HUDEP-2 (cell line): Measurements from ENCODE around the gene FNDC10.

Source experiments
- DNase-seq, 76 experiments: peaks; one replicate each; lab custom pipeline; 2025; ENCODE audit not compliant: unreplicated experiment in 76 of 76; lab: John Stamatoyannopoulos, UW

Gene FNDC10

DNA sequence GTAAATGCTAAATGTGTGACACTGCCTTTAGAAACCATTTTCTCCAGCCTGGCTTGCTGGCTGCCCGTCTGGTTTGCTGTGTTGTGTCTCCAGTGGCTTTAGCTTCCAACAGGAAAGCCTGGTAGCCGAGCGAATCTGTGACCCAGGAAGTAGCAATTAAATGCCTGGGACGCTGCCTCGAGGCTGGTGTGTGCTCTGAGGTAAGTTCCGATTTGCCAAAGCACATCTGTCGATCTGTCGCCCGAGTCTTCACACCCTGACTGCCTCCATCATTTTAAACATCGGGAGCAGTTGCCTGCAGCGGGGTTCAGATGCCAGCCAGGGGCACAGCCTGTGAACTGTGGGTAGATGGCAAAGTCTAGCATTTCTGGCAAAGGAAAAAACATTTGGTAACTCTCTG lies 17.6 kb upstream of the FNDC10 start:
- no peak for DNase-seq

DNA sequence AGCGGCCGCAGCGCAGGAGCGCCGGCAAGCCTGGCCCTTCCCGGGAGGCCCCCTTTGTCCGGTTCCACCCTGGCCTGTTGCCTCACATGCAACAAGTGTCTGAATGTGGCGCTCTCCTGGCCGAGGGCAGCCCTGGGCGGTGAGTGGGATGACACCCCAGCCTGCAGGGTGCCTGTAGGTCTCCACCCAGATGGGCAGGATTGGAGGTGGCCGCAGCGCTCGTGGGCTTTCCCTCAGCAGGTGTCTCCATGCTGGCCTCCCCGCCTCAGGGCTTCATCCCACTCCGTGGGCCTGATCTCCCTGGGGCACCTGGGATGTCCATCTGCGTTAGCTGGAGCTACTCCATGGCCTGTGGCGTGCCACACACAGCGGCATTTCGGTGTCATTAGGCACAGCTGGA lies 16.9 kb upstream of the FNDC10 start:
- DNase-seq, result no peak

DNA sequence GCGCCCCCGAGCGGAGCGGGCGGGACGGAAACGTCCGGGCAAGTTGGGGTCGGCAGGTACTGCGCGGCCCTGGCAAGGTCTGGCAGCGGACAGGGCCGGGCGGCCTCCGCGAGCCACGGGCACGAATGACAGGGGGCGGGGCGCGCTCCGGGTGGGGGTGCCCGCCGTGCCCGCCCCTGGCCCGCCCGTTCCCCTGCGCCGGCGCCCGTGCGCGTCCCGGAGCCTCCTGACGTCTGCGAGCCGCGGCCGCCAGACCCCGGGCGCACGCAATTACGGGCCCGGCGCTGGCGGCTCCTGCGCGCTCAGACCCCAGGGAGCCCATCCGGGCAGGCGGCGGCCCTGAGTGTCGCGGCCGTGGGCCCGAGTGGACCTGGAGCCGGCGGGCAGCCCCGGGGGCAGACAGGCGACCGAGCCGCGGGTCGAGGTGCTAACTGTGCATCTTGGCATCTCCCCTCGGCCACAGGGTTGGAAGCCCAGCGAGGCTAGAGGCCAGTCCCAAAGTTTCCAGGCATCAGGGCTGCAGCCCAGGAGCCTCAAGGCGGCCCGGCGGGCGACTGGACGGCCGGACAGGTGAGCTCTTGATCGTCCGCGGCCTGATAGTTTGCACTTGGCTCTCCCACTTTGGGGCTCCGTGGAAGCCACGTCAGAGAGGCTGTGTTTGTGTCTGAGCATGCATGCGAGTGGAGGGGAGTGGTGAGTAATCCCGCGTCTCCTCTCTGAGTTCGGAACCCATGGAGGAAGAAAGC lies 16.3 kb upstream of the FNDC10 start:
- DNase-seq, result peak in 15 of 76 experiments; percentile 8 to 45 (median 19)

DNA sequence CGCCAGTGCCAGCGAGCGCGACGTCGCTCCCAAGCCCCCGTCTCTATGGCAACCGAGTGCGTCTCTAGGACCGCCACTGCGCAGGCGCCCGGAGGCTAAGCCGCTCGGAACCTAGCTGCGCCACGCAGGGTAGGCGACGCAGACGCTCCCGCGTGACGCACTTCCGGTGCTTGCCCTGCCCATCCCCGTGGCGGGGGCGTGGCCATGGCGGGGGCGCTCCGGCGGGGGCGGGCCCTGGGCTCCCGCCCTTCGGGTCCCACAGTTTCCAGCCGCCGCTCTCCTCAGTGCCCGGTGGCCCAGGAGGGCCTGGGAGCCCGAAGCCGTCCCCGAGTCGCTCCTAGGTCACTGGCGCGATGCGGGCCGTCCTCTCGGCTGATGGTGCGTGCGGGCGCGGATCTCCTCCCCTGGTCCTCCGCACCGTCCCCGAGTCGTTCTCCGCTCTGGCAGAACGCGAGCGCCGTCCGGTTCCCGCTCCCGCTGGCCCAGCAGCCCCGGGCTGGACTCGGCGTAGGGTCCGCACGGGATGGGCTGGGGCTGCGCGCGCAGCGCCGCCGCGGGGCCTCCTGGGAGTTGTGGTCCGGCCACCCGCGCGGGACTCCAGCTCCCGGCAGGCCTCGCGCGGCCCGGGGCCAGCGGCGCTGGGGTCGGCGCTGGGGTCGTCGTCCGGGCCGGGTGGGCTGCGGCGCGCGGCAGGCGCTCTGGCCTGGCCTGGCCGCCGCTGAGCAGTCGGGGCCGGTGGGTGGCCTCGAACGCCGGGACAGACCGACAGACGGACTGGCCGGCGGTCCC lies 15.5 kb upstream of the FNDC10 start, which contains the start of gene MIB2:
Gene MIB2, plus strand, starts transcription at position 245 of the 789 bp plus-strand sequence. CDS start 7,953 bp downstream, outside the sequence.
- peak in 75 of 76 experiments; percentile 24 to 98 (median 95) for DNase-seq

DNA sequence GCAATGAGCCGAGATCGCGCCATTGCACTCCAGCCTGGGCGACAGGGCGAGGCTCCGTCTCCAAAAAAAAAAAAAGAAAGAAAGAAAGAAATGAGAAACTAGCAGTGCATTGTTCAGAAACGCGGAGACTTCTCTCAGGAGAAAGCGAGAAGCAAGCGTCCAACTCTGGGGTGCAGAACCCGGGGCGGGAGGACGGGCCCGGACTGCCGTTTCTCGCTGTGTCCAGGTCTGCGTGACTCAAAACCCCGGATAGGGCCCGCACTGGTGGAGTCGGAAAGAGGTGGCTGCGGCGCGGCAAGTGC lies 15.0 kb upstream of the FNDC10 start:
- DNase-seq, result no peak

DNA sequence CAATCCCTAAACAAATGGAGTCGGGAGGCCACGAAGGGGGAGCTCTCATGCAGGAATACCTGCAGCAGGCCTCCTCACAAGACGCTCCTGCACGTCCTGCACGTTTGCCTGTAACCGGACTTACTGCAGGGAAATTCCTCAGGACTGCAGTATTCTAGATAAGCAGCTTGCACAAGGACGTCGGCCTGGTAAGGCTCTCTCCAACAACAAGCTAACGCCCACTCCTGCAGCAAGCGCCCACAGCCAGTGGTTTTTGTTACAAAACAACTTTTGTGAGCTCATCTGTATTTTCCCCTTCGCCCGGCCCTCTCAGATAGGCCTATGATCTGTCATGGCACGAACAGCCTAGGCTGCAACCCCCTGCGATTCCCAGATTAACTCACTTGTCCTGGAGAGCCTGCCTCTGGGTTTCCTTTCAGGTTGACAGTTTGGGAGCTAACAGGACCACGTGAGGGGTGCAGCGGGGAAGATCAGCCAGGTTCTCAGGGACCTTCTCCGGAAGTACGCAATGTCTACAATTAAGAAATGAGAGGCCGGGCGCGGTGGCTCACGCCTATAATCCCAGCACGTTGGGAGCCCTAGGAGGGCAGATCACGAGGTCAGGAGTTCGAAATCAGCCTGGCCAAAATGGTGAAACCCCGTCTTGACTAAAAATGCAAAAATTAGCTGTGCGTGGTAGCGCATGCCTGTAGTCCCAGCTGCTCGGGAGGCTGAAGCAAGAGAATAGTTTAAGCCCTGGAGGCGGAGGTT lies 14.4 kb upstream of the FNDC10 start:
- peak in 72 of 76 experiments; percentile 19 to 80 (median 56) for DNase-seq

DNA sequence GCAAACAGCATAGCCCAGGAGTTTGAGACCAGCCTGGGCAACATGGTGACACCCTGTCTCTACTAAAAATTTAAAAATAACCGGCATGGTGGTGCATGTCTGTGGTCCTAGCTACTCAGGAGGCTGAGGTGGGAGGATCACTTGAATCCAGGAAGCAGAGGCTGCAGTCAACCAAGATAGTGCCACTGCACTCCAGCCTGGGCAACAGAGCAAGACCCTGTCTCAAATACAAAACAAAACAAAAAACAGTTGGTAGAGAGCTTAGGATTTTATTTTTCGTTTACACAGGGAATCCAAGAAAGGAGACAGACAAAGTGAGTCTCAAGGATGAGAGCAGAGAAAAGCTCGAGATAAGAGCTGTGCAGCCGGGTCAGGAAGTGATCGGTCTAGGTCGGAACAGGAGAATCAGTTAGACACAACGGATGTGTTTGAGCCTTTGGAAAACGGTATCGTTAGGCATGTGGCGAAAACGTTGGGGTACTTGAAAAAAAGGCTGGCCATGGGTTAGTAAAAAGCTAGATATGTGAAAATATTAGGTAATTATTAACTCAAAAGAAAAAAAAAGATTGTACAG lies 13.7 kb upstream of the FNDC10 start:
- DNase-seq, result no peak

DNA sequence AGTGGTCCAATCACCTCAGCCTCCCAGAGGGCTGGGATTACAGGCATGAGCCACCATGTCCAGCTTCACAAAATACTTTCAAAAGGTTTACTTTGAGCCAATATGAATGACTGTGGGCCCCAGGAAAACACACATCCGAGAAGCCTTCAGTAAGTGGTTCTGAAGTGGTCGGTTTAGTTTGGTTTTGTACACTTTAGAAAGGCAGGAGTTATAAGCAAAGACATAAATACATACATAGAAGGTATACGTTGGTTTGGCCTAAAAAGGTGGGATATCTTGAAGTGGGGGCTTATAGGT lies 12.1 kb upstream of the FNDC10 start:
- no peak for DNase-seq

DNA sequence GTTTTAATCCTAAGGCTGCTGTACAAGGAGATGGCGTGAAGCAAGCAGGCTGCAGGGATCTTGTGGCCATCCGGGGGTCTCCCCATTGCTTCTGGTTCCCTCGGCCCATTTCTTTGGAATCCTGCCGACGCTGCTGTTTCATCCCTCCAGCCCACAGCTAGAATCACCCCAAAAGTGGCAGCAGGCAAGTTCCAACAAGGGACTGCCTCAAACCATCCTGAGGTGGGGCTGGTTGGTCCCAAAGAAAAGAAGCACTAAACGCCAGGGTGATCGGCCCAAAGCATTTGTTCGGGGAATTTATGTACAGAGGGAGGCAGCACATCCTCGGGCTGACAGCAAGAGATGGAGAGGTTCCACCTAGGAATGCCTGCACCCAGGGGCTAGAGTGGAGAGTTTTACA lies 10.9 kb upstream of the FNDC10 start:
- no peak for DNase-seq

DNA sequence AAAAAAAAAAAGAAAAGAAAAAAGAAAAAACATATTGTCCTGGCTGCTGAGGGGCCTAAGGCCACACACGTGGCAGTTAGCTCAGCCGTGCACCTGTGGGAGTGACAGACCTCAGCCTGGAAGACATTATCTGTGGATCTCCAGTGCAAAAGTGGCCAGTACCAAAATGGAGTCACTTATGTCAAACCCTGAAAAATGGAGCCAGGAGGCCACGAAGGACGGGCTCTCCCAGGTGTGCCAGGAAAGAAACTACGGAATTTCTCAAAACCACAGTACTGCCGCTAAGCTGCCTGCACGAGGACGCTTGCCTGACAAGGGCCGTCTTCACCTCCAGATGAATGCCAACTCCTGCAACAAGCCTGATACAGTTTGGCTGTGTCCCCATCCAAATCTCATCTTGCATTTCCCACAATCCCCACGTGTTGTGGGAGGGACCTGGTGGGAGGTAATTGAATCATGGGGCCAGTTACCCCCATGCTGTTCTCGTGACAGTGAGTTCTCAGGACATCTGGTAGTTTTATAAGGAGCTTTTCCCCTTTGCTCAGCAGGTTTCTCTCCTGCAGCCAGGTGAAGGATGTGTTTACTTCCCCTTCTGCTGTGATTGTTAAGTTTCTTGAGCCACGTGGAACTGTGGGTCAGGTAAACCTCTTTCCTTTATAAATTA lies 10.0 kb upstream of the FNDC10 start:
- DNase-seq, result no peak

DNA sequence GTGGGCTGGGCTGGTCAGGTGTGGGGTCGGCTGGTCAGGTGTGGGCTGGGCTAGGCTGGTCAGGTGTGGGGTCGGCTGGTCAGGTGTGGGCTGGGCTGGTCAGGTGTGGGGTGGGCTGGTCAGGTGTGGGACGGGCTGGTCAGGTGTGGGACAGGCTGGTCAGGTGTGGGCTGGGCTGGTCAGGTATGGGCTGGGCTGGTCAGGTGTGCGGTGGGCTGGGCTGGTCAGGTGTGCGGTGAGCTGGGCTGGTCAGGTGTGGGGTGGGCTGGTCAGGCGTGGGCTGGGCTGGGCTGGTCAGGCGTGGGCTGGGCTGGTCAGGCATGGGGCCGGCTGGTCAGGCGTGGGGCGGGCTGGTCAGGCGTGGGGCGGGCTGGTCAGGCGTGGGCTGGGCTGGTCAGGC lies 6.3 kb upstream of the FNDC10 start:
- no peak for DNase-seq

DNA sequence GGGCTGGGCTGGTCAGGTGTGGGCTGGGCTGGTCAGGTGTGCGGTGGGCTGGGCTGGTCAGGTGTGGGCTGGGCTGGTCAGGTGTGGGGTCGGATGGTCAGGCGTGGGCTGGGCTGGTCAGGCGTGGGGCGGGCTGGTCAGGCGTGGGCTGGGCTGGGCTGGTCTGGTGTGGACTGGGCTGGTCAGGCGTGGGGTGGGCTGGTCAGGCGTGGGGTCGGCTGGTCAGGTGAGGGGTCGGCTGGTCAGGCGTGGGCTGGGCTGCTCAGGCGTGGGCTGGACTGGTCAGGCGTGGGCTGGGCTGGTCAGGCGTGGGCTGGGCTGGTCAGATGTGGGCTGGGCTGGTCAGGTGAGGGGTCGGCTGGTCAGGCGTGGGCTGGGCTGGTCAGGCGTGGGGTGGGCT lies 5.8 kb upstream of the FNDC10 start:
- no peak for DNase-seq

DNA sequence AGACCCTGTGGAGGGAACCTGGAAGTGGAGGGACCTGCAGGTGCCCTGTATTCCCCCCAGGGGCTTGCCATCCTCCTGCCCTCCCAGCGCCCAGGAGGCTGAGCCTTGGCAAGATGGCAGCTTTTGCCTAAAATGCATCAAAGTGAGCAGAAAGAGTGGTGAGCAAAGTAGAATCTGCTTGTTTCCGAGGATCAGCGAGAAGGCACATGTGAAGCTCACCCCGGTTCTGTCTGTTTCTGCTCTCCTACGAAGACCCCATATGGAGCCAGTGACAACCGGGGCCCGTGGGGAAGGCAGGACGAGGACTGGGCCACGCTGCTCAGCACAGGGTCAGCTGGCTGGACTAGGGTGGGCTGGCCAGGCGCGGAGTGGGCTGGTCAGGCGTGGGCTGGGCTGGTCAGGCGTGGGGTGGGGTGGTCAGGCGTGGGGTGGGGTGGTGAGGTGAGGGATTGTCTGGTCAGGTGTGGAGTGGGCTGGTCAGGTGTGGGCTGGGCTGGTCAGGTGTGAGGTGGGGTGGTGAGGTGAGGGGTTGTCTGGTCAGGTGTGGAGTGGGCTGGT lies 5.2 kb upstream of the FNDC10 start:
- DNase-seq, result no peak

DNA sequence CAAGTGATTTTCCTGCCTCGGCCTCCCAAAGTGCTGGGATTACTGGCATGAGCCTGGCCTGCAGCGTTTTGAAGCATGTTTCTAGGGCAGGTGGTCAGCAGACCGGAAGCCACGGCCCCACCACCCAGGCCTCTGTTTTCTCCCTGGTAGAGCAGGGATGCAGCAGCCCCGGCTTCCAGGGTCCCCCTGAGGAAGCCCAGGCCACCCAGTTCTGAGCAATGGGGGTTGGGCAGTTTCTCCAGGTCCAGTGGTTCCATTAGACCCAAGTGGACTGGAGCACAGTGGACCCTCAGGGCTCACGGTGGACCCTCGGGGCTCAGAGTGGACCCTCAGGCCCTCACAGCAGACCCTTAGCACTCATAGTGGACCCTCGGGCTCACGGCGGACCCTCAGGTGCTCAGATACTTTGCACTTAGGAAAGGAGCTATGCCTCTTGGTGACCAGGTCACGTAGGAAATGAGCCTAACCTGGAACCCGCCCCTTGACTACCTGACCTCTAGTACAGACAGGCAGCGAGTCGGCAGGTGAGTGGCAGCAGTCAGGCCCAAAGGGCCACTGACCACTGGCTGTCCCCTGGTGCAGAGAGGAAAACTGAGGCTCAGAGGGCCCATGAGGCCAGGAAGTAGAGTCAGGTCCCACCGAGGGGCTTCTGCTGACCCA lies 4.6 kb upstream of the FNDC10 start:
- DNase-seq, result no peak

DNA sequence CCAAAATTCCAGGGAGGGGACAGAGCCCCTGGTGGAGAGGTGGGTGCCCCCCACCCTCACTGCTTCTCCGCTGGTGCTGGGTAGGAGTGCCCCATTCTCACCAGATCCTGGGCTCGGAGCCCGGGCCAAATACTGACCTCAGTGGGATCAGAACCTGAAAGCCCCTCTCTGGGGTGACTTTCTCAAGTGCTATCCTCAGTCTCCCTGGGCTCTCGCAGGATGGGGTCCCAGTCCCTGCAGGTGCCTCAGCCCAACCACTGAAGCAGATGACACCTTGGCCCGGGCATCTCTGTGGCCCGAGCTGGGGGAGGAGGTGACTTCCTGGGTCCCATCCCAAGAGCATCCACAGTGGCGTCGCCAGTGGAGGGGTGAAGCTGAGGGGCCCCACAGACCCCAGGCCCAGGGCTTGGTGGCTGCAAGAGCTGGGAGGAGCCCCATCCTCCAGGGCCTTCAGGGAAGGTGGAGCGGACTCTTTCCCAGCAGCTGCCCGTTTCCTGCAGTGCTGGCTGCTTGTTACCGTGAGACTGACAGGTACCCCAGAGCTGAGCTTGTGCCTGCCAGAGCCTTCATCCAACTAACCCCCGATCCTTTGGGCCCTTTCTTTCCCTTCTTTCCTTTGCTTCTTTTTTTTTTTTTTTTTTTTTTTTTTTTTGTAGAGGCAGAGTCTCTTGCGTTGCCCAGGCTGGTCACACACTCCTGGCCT lies 3.9 kb upstream of the FNDC10 start:
- DNase-seq, result no peak

DNA sequence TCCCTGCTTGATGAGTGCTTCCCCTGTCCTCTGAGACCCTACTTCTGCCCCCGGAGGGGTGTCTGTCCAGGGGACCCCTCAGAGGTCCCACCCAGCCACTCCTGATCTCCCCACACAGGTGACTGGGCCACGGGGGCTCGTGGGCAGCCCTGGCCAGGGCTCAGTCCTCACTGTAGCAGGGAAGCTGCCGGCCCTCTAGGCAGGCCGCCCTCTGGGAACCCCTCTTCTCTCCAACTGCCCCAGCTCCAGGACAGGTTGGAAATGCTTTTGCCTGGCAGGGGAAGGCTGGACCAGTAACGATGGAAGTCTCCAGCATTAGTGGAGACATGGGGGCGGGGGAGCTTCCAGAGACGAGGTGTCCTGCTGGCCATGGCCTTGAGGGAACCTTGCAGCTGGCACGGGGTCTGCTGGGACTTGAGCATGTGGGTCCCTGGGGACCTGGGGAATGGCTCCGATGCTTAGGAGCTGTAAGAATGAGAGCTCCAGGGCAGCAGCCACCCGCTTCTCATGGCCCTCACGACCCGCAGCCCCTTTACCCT lies 3.1 kb upstream of the FNDC10 start:
- DNase-seq, result no peak

DNA sequence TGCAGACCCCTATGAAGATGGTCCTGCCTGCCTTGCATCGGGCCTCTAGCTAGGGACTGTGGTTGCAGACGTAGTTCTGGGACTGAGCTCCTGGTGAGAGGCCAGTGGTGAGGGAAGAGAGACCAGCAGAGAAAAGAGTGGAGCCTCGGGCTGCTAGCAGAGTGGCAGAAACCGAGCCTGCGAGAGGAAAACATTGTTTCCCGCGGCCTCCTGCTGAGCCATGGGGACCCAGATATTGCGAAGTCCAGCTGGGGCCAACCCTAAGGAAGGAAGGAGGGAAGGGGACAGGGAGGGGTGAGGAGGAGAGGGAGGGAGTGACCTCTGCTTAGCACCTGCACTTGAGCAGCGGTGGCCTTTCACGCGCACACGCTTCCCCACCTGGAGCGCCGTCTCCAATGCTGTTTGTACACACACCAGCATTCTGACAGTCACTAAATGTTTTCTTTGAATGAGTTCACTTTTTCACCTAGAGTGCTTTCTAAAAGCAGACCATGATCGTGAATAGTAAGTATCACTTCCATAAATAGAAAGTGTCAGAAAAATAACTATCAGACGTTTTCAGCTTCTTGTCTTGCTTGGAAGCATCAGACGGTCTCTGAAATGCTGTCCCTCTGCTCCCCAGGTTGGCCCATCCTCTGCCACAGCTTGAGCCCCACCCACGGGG lies 2.5 kb upstream of the FNDC10 start:
- no peak for DNase-seq

DNA sequence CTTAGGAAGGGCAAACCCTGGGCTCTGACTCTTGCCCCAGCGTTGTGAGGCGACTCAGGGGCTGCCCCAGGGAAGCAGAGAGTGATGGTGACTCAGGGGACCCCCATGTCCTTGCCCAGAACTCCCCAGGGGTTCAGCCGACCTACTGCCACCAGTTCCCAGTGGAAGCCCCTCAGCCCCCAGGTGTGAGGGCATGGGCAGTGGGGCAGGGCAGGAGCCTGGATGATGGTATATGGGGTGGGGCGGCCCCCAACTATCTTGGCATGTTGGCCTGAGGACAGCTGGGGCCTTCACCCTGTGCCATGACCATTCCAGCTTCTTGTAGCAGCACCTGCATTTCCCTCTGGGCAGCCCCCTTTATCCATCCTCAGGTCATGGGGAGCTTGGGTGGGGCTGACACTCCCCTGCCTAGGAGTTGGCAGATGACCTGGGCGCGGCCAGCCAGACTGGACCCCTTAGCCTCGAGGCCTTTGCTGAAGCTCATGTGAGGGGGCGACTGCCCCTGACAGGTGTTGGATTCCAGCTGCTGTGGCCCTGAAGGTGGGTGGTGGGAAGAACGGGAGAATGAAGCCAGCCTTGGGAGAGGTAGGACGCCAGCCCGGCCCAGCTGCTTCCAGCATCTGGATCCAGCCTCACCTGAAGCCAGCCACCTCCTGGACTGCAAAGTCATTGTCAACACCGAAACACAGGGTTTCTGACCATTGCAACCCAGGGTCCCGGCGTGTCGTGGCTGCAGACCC lies 1.8 kb upstream of the FNDC10 start:
- no peak for DNase-seq
